Fibroblast of villous mesenchyme (primary cell): ENCODE results near the gene SLC7A6. TPM values are rescaled to one million over a fixed set of nuclear protein-coding genes. Genes with fewer than 3 reads are reported as not detected.

Source experiments
- DNase-seq: peaks from one replicate; pipeline ENCODE4 v3.0.0-alpha.2; 2010; ENCODE audit warnings: low read depth
- H3K4me3 ChIP-seq: 2 replicates; pipeline ENCODE4 v1.5.1; 2011; ENCODE audit warnings: low read depth, mild to moderate bottlenecking, low read length
- CTCF ChIP-seq: IDR thresholded peaks from 2 replicates; pipeline ENCODE4 v1.5.1; 2012; ENCODE audit warnings: low read depth, mild to moderate bottlenecking, low read length; ENCODE audit not compliant: insufficient read depth
- small RNA-seq: library from RNA; depleted of rRNA; stranded (forward); fragments of <200 nt; gene quantifications from one replicate; pipeline ENCODE3, GENCODE V24; 2012
- total RNA-seq: library from RNA; depleted of rRNA; stranded (reverse); fragments of >200 nt; gene quantifications from 2 replicates; pipeline ENCODE4 v1.2.3, GENCODE V29; 2012

Gene SLC7A6
- total RNA-seq, 1 donor = 49.7 TPM

GRCh38 chr16:68348639-68349445 lies 84.5 kb downstream of the SLC7A6 start:
- no peak overlapping the region for H3K4me3 ChIP-seq
- no peak for TF ChIP-seq CTCF
- no peak for DNase-seq

GRCh38 chr16:68349838-68350410 lies 85.6 kb downstream of the SLC7A6 start:
- DNase-seq = no peak
- H3K4me3 ChIP-seq = no peak overlapping the region
- TF ChIP-seq CTCF = no peak

GRCh38 chr16:68350813-68351350 lies 86.6 kb downstream of the SLC7A6 start:
- DNase-seq = no peak
- no peak for TF ChIP-seq CTCF
- H3K4me3 ChIP-seq = no peak overlapping the region

Small RNA genes within 50 kb of the gene (small RNA-seq; reads per million reads assigned to genes)
- gene RNU4-30P (not detected), gene RNU6-1262P (not detected)

Other genes with a start within 250 kb of the SLC7A6 start
- under 0.01 TPM in 1 of 2 replicates, not detected in the other for gene DPEP2NB, start 248.6 kb upstream of the SLC7A6 start, total RNA-seq
- gene DDX28, start 241.3 kb upstream of the SLC7A6 start, total RNA-seq = 12.1 and 13.2 TPM in 2 replicates
- 14.5 and 19.4 TPM in 2 replicates for gene DUS2, start 241.2 kb upstream of the SLC7A6 start, total RNA-seq
- 22.5 and 32.8 TPM in 2 replicates for gene NFATC3, start 179.2 kb upstream of the SLC7A6 start, total RNA-seq
- under 0.01 and 0.86 TPM in 2 replicates for gene ESRP2, start 28.4 kb upstream of the SLC7A6 start, total RNA-seq
- 17.4 and 19.9 TPM in 2 replicates for gene PLA2G15, start 19.2 kb upstream of the SLC7A6 start, total RNA-seq
- gene SLC7A6OS, start 46.4 kb downstream of the SLC7A6 start, total RNA-seq = 14.2 and 16.8 TPM in 2 replicates
- gene PRMT7, start 46.5 kb downstream of the SLC7A6 start, total RNA-seq = 42.7 and 42.8 TPM in 2 replicates
- under 0.01 and 0.86 TPM in 2 replicates for gene SMPD3, start 184.0 kb downstream of the SLC7A6 start, total RNA-seq